ENCODE measurements around the gene KLHL40.

The KLHL40 gene

DNA sequence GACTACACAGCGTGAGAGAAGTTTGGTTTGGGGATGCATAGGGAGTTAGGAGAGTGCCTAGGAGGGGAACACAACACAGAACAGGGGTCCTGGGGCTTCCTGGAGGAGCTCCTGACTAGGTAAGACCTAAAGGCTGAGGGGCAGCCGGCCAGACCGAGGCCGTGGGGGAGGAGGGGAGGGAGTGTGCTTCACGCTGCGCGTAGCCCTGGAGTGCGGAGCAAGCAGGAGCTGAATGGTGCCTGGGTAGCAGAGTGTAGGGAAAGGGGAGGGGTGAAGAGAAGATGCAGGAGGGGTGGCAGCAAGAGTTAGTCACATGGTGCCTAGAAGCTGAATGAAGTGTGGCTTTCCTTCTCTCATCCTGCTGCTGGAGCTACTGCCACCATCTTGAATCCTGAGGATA, 49.7 kb downstream of the KLHL40 start:
- in situ Hi-C loops (cut with MboI; ENCODE audit: low sequenced_read_pairs) = no loop called here

DNA sequence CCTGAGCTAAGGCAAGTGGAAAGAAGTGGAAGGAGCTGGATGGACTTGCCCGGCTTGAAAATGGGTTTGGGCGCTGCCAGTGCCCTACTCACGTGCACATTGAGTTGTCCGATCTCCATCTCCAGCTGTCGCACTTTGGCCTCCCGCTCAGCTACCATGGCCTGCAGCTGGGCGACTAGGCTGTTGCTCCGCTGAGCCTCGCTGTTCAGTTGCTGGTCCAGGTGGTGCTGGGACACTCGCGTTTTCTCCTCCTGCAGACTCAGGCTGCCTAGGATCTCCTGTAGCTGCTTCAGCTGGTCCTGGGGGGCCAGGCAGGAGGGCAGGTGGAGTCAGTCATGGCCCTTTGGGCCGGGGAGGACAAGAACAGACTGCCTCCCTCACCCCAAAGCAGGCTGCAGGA, 50.3 kb downstream of the KLHL40 start:
- in situ Hi-C loops (cut with MboI; ENCODE audit: low sequenced_read_pairs) = no loop called here

DNA sequence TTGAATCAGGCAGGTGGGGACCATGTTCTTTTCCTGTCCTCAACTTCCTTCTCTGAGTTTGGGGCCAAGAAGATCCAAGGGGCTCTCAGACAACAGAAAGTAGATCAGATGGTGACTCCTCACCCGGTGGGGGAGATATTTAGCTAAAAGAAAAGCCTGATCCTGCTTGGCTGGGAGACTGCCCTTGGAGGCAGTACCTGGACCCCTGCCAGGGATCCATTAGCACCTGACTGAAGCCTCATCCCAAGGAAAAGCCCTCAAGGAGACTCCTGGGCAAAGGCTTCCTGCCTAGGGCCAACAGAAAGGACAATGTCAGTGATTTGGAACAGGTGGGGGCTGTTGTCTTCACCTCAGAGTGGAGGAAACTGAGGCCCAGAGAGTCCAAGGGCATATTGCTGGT, 50.7 kb downstream of the KLHL40 start:
- in situ Hi-C loops (cut with MboI; ENCODE audit: low sequenced_read_pairs) = no loop called here

DNA sequence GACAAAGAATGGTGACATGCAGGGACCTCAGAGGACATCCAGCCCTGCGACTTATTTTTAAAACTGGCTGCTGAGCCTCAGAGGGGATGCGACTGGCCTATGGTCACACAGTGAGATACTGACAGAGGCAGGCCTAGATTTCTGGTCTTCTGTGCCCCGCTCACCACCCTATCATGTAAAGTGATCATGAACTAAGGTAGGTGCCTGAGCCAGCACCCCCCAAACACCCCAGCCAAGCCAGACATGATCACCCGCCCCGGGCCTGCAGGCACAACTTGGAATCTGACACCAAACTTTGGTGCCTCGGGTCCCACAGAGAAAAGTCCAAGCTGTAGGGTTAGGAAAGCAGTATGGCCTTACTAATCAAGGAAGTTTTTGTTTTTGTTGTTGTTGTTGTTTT, 51.2 kb downstream of the KLHL40 start:
- in situ Hi-C loops (cut with MboI; ENCODE audit: low sequenced_read_pairs) = no loop called here

DNA sequence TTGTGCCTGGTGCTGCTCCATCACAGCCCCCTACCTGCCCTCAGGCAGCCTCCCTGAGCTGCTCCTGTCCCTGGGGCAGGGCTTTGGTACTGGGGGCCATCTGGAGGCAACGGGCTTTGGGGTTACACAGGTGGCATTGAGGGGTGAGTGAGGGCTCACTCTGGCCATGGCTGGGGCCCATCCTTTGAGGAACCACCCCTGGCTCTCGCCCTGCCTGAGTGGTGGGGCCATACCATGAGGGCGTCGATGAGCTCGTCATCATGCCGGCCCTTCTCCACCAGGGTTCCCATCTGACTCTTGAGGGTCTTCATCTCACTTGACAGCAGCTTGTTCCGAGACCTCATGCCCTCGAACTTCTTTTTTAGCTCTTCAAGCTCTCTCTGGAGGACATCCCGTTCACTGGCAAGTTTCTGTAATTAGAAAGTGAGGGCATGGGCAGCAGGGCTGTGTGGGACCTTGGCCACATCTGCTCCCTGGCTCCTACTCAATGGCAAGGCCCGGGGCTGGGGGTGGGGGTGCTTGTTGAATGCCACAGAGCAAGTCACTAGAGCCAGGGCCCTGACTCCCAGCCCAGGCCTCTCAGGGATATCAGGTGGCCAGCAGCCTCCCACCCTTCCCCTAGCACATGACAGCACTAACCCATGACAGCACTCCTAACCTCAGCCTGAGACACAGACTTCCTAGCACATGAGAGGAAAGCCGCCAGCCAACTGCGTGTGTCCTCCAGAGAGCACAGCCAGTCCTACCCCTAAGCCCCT, 54.2 kb downstream of the KLHL40 start:
- in situ Hi-C loops (cut with MboI; ENCODE audit: low sequenced_read_pairs) = no loop called here

DNA sequence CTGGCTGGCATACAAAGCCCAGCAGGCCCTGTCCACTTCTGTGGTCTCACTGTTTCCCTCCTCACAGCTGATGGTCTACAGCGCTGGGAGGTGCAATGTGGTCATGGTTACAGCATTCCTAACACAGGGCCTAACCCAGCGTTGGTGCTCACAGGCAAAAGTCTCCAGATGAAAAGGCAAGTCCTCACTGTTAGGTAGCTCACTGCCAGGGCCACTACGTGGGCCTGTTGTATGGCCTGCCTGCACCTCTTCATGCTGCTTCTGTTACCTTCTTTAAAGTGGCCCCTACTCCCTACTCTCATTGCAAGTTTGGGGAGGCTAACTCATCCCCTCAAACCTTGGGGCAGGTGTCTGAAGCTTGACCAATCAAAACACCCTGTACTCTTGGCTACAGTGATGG, 56.5 kb downstream of the KLHL40 start:
- in situ Hi-C loops (cut with MboI; ENCODE audit: low sequenced_read_pairs) = no loop called here

Measured in hTERT RPE-1 (cell line).